Sigmoid colon (tissue), 7 donors: ENCODE measurements around the gene CLIC4. TPM values are rescaled to one million over a fixed set of nuclear protein-coding genes. Genes with fewer than 3 reads are reported as not detected.

Source experiments
- DNase-seq: peaks from one replicate; pipeline ENCODE4 v3.0.0-alpha.2; 2019
- H3K27ac ChIP-seq, 4 donors: fragments of 200-600 bp; sonication (generic); one replicate each; pipeline ENCODE4 v1.5.1; 2016 to 2019; ENCODE audit warnings: mild to moderate bottlenecking in 1 of 4
- H3K27me3 ChIP-seq, 3 donors: fragments of 200-600 bp; sonication (generic); one replicate each; pipeline ENCODE4 v1.5.1; 2019; ENCODE audit warnings: mild to moderate bottlenecking in 1 of 3
- H3K36me3 ChIP-seq, 4 donors: fragments of 200-600 bp; sonication (generic); one replicate each; pipeline ENCODE4 v1.5.1; 2016 to 2019
- H3K4me1 ChIP-seq, 4 donors: fragments of 200-600 bp; sonication (generic); one replicate each; pipeline ENCODE4 v1.5.1; 2017 to 2019
- H3K4me3 ChIP-seq, 4 donors: fragments of 200-600 bp; sonication (generic); one replicate each; pipeline ENCODE4 v1.5.1; 2017 to 2019; ENCODE audit warnings: mild to moderate bottlenecking in 2 of 4, moderate library complexity in 1 of 4
- H3K9me3 ChIP-seq, 4 donors: fragments of 200-600 bp in 3 of 4; sonication (generic) in 3 of 4; one replicate each; pipeline versions ENCODE4 v1.5.1 to v1.6.1; 2013 to 2019
- CTCF ChIP-seq, 4 experiments: fragments of 450-650 bp in 3 of 4; fragments of 200-600 bp in 1 of 4; IDR thresholded peaks; one replicate each; pipeline ENCODE4 v1.5.1; 2016 to 2019; ENCODE audit warnings: antibody characterized with exemption in 4 of 4, mild to moderate bottlenecking in 3 of 4, moderate library complexity in 2 of 4
- EP300 ChIP-seq, 4 donors: sonication (generic); formaldehyde crosslinking; IDR thresholded peaks; one replicate each; pipeline ENCODE4 v1.6.1; 2017; ENCODE audit warnings: antibody characterized with exemption in 4 of 4
- POLR2A ChIP-seq, 2 donors: fragments of 450-650 bp; IDR thresholded peaks; one replicate each; pipeline ENCODE4 v1.6.1; 2016; ENCODE audit warnings: antibody characterized with exemption in 2 of 2, mild to moderate bottlenecking in 2 of 2, moderate library complexity in 2 of 2
- POLR2AphosphoS5 ChIP-seq, 4 donors: sonication (generic); formaldehyde crosslinking; IDR thresholded peaks; one replicate each; pipeline ENCODE4 v1.6.1; 2017; ENCODE audit warnings: antibody characterized with exemption in 4 of 4
- WGBS, 2 donors: extraction: QIAGEN DNeasy Blood & Tissue Kit; methylation state at CpG; one replicate each; pipeline ENCODE4 v1.1.7; 2013; 5-methylcytosine and 5-hydroxymethylcytosine counted together
- intact Hi-C: fragments of 100-400 bp; cut with DNase I; formaldehyde crosslinking; loops from one replicate; pipeline ENCODE4 v1.15.1; 2023
- polyA plus RNA-seq, 3 donors: library from polyadenylated mRNA; stranded (reverse); fragments of 200-250 nt; gene quantifications; one replicate each; pipeline ENCODE4 v1.2.3, GENCODE V29; 2013
- total RNA-seq, 4 donors: library from RNA; depleted of rRNA; stranded (reverse); fragments of >200 nt; gene quantifications; one replicate each; pipeline ENCODE4 v1.1.0, GENCODE V29; 2016
- donor health status: healthy with polysubstance abuse.
- donor health status: Bipolar disorder and iron deficiency.
- donor health status: healthy.

Gene CLIC4
- total and polyA plus RNA-seq, 7 donors: 37.8 to 443 (median 334) TPM

DNA sequence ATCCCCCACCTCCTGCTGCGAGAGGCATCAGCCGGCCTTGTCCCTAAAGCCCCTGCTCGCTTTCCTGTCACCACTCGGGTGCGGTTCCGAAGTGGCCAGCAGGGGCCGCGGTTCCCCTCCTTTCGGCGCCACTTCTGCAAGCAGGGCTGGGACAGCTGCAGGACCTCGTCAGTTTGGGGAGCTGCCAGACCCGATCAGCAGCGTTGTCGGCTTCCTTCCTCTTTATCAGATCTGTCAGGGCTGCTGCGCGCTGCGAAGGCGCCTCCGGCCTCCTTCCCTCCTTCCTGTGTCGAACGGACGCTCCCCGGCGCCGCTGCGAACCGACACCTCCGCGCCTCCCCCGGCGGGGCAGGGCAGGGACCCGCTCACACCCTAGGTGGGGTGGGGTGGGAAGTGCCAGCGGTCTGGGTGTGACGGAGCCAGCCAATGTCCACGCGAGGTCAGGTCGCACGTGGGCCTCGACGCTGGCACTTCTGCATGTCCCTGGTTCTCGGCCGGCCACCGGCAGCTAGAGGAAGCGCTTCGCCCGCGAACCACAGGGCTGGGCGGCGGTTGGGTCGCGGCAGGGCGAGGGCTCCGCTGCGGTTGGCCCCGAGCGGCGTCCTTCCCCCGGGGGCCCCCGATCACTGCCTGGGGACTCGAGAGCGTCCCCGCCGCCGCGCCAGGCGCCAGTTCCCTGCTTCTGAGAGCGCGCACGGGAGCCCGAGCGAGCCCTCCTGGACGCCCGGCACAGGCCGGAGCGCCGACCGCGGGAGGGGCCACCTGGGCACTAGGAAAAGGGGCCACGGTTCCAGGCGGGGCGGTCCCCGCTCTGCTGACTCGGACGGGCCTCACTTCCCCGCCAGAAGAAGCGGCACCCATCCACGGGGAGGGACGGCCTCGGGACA is 103.0 kb downstream of the CLIC4 start:
- H3K27ac ChIP-seq: peak overlapping the region; percentile 64 to 71 (median 68)
- no peaks in the 10 kb centered on the region for H3K27me3 ChIP-seq
- no peaks in the 10 kb centered on the region for H3K9me3 ChIP-seq
- peak overlapping the region; percentile 32 to 60 (median 53) for H3K4me3 ChIP-seq
- H3K36me3 ChIP-seq: peaks cover 0 to 4% (median 0%) of the 10 kb centered on the region in 4 donors
- DNase-seq: peak; percentile 96
- peaks cover 0 to 24% (median 10%) of the 10 kb centered on the region in 4 donors for H3K4me1 ChIP-seq
- TF ChIP-seq POLR2AphosphoS5 (IDR thresholded peaks at IDR 0.05) (peak in 3 of 4 donors; percentile 66 to 79 (median 75)), CTCF (IDR thresholded peaks at IDR 0.05) (peak; percentile 80 to 92 (median 91)), POLR2A (IDR thresholded peaks at IDR 0.05) (no peak), EP300 (IDR thresholded peaks at IDR 0.05) (no peak)
- 1% methylated on average over 89 of the region's 89 CpGs for WGBS, 2 donors
- intact Hi-C loops: loop anchor here (2.0 kb wide), 2 partner anchors 253 to 357 kb away; no protein-coding TSS in a partner anchor

DNA sequence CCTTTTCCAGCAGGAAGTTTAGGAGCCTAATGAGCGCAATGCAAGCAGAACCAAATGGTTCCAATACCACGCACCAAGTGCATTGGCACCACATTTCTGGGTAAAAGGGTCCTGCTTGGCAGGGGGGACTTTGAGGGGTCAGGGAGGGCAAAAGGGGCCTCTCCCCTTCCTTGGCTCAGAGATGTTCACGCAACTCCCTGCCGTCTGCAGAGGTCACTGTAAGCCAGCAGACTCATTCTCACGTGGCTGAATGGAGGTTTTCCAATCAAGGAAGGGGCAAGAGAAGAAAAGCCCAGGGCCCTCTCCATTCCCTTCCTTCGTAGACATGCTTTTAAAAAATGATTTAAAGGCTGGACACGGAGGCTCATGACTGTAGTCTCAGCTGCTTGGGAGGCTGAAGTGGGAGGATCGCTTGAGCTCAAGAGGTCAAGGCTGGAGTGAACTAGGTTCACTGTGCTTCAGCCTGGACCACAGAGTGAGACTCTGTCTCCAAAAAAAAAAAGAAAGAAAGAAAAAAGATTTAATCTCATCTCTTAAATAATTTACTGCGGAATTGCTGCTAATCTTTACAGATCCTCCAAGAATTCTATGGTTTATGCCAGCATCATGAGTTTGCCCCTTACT is 104.5 kb downstream of the CLIC4 start:
- peak; percentile 61 for DNase-seq
- no peak overlapping the region for H3K4me3 ChIP-seq
- no peak overlapping the region for H3K27ac ChIP-seq
- peaks cover 0 to 24% (median 10%) of the 10 kb centered on the region in 4 donors for H3K4me1 ChIP-seq
- intact Hi-C loops: loop anchor here (2.0 kb wide), 2 partner anchors 251 to 355 kb away; no protein-coding TSS in a partner anchor
- TF ChIP-seq POLR2AphosphoS5 (IDR thresholded peaks at IDR 0.05) (no peak), POLR2A (IDR thresholded peaks at IDR 0.05) (no peak), EP300 (IDR thresholded peaks at IDR 0.05) (no peak), CTCF (IDR thresholded peaks at IDR 0.05) (no peak)
- H3K9me3 ChIP-seq: no peaks in the 10 kb centered on the region
- peaks cover 0 to 4% (median 0%) of the 10 kb centered on the region in 4 donors for H3K36me3 ChIP-seq
- WGBS, 2 donors: 43 to 47% methylated on average over 9 of the region's 9 CpGs
- peaks cover 0 to 5% (median 0%) of the 10 kb centered on the region in 3 donors for H3K27me3 ChIP-seq

DNA sequence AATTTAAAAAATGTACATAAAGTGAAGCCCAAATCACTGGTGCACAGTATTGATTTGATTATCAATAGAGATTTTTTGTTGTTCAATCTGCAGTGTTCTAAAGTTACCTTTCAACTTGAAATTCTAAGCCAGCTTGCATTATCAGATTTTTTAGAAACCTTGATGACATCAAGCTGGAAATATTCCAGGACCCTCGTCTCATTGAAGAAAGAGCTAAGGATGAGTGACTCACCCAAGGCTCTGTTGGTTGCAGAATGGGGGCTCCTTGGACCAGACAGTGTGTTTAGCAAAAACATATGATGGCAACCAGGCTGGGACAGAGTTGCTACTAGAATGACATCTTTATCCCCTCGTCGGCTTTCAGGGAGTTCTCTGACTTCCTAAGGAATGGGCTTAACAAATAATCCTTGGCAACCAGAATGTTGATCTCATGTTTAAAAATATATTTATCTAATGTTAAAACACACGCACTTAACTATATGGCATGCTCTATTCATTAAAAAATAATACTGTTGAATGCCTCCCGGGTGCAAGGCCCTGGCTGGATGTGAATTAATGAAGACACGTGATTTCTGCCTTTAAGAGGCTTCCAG is 105.2 kb downstream of the CLIC4 start:
- no peak for DNase-seq
- no peaks in the 10 kb centered on the region for H3K9me3 ChIP-seq
- 75 to 77% methylated on average over 6 of the region's 6 CpGs for WGBS, 2 donors
- H3K27ac ChIP-seq: no peak overlapping the region
- H3K36me3 ChIP-seq: peaks cover 0 to 4% (median 0%) of the 10 kb centered on the region in 4 donors
- TF ChIP-seq POLR2A (IDR thresholded peaks at IDR 0.05) (no peak), POLR2AphosphoS5 (IDR thresholded peaks at IDR 0.05) (no peak), EP300 (IDR thresholded peaks at IDR 0.05) (no peak), CTCF (IDR thresholded peaks at IDR 0.05) (no peak)
- H3K27me3 ChIP-seq: peaks cover 0 to 5% (median 0%) of the 10 kb centered on the region in 3 donors
- no peak overlapping the region for H3K4me3 ChIP-seq
- peaks cover 0 to 24% (median 10%) of the 10 kb centered on the region in 4 donors for H3K4me1 ChIP-seq
- intact Hi-C loops: no loop called here

GRCh38 chr1:24853649-24854048 is 108.4 kb downstream of the CLIC4 start:
- H3K36me3 ChIP-seq: no peaks in the 10 kb centered on the region
- no peak overlapping the region for H3K27ac ChIP-seq
- intact Hi-C loops: no loop called here
- DNase-seq: no peak
- peaks cover 0 to 12% (median 0%) of the 10 kb centered on the region in 3 donors for H3K27me3 ChIP-seq
- H3K9me3 ChIP-seq: no peaks in the 10 kb centered on the region
- no peak overlapping the region for H3K4me3 ChIP-seq
- peaks cover 0 to 13% (median 6%) of the 10 kb centered on the region in 4 donors for H3K4me1 ChIP-seq
- 50 to 67% methylated on average over 6 of the region's 6 CpGs for WGBS, 2 donors
- TF ChIP-seq POLR2AphosphoS5 (IDR thresholded peaks at IDR 0.05) (no peak), POLR2A (IDR thresholded peaks at IDR 0.05) (no peak), EP300 (IDR thresholded peaks at IDR 0.05) (no peak), CTCF (IDR thresholded peaks at IDR 0.05) (no peak)
